IMR-90 (cell line): Measurements from ENCODE around the gene HELZ. TPM values are rescaled to one million over a fixed set of nuclear protein-coding genes. Genes with fewer than 3 reads are reported as not detected.

Source experiments
- ATAC-seq: fragments of 200-7000 bp; cut with Tn5 transposase; 2 replicates; pipeline ENCODE4 v1.9.1; 2020; ENCODE audit warnings: low read depth, mild to moderate bottlenecking, moderate library complexity
- BruUV-seq: library from RNA; stranded (reverse); fragments of 400-500 nt; replicated peaks from 2 replicates; lab custom pipeline; 2021; lab: Mats Ljungman, UMichigan
- CTCF ChIA-PET: fragments of 300-600 bp; formaldehyde crosslinking; extraction: SDS; loops from one replicate; lab custom pipeline; 2021; ENCODE audit warnings: antibody characterized with exemption; lab: Yijun Ruan, JAX
- POLR2A ChIA-PET: fragments of 300-600 bp; sonication (Branson Sonifier 250); formaldehyde crosslinking; loops from one replicate; lab custom pipeline; 2022; ENCODE audit warnings: antibody characterized with exemption; ENCODE audit not compliant: unreplicated experiment; lab: Charles Lee
- DNase-seq: peaks from one replicate; pipeline ENCODE4 v3.0.0; 2013
- H2AFZ ChIP-seq: replicated peaks from 2 replicates; pipeline ENCODE3; 2013; ENCODE audit warnings: low read length, mild to moderate bottlenecking; ENCODE audit not compliant: poor library complexity
- H2AK5ac ChIP-seq: 2 replicates; pipeline ENCODE4 v1.6.1; 2013; ENCODE audit warnings: low read depth, low read length, inconsistent platforms
- H2AK9ac ChIP-seq: replicated peaks from 2 replicates; pipeline ENCODE3; 2013; ENCODE audit warnings: mild to moderate bottlenecking, low read depth, low read length, moderate library complexity; ENCODE audit not compliant: poor library complexity
- H2BK120ac ChIP-seq: 2 replicates; pipeline ENCODE4 v1.6.1; 2013; ENCODE audit warnings: low read depth, low read length, inconsistent platforms
- H2BK15ac ChIP-seq: 3 replicates; pipeline ENCODE4 v1.6.1; 2013; ENCODE audit warnings: low read depth, low read length, inconsistent platforms
- H2BK20ac ChIP-seq: 2 replicates; pipeline ENCODE4 v1.6.1; 2013; ENCODE audit warnings: low read depth, mild to moderate bottlenecking, inconsistent platforms, low read length, moderate library complexity
- H2BK5ac ChIP-seq: 2 replicates; pipeline ENCODE4 v1.6.1; 2013; ENCODE audit warnings: mild to moderate bottlenecking, low read depth, low read length, inconsistent platforms; ENCODE audit not compliant: poor library complexity, severe bottlenecking
- H3K14ac ChIP-seq: replicated peaks from 2 replicates; pipeline ENCODE4 v1.6.1; 2013; ENCODE audit warnings: low read depth, low read length, inconsistent platforms
- H3K18ac ChIP-seq: 2 replicates; pipeline ENCODE4 v1.6.1; 2013; ENCODE audit warnings: low read depth, low read length, control low read depth
- H3K23ac ChIP-seq: 2 replicates; pipeline ENCODE4 v1.6.1; 2013; ENCODE audit warnings: low read depth, low read length, inconsistent platforms
- H3K27ac ChIP-seq: 2 replicates; pipeline ENCODE4 v1.5.1; 2013; ENCODE audit warnings: mild to moderate bottlenecking, control low read depth, low read length; ENCODE audit not compliant: insufficient read depth
- H3K27me3 ChIP-seq: 2 replicates; pipeline ENCODE4 v1.6.1; 2013; ENCODE audit warnings: low read length; ENCODE audit not compliant: control insufficient read depth, insufficient read depth
- H3K36me3 ChIP-seq: 2 replicates; pipeline ENCODE4 v1.6.1; 2013; ENCODE audit warnings: low read length, mixed read lengths; ENCODE audit not compliant: control insufficient read depth, insufficient read depth
- H3K4ac ChIP-seq: 2 replicates; pipeline ENCODE4 v1.6.1; 2013; ENCODE audit warnings: low read depth, low read length, inconsistent platforms
- H3K4me1 ChIP-seq: 2 replicates; pipeline ENCODE4 v1.6.1; 2013; ENCODE audit warnings: low read length, mixed read lengths; ENCODE audit not compliant: control insufficient read depth, insufficient read depth
- H3K4me2 ChIP-seq: 2 replicates; pipeline ENCODE4 v1.6.1; 2013; ENCODE audit warnings: low read depth, mild to moderate bottlenecking, control low read depth, low read length, moderate library complexity
- H3K4me3 ChIP-seq: 2 replicates; pipeline ENCODE4 v1.5.1; 2013; ENCODE audit warnings: low read depth, mild to moderate bottlenecking, control low read depth, low read length, moderate library complexity; ENCODE audit not compliant: insufficient read depth
- H3K56ac ChIP-seq: 2 replicates; pipeline ENCODE4 v1.6.1; 2013; ENCODE audit warnings: low read length, inconsistent platforms; ENCODE audit not compliant: insufficient read depth; ENCODE audit errors: extremely low read depth
- H3K79me1 ChIP-seq, 2 experiments: 2 replicates each; pipeline ENCODE4 v1.6.1; 2013; ENCODE audit warnings: low read length in 2 of 2, inconsistent platforms in 1 of 2, low read depth in 1 of 2
- H3K9ac ChIP-seq: 2 replicates; pipeline ENCODE4 v1.6.1; 2013; ENCODE audit warnings: low read depth, low read length, control low read depth
- H3K9me1 ChIP-seq: 2 replicates; pipeline ENCODE4 v1.6.1; 2013; ENCODE audit warnings: low read length, inconsistent platforms; ENCODE audit not compliant: insufficient read depth
- H3K9me3 ChIP-seq: 2 replicates; pipeline ENCODE4 v1.6.1; 2013; ENCODE audit warnings: low read length; ENCODE audit not compliant: control insufficient read depth, insufficient read depth
- H4K20me1 ChIP-seq: 2 replicates; pipeline ENCODE4 v1.6.1; 2013; ENCODE audit warnings: low read length, inconsistent platforms; ENCODE audit not compliant: insufficient read depth
- H4K5ac ChIP-seq: 2 replicates; pipeline ENCODE4 v1.6.1; 2013; ENCODE audit warnings: mild to moderate bottlenecking, low read depth, low read length, control low read depth
- H4K8ac ChIP-seq, 2 experiments: 2 replicates each; pipeline ENCODE4 v1.6.1; 2013; ENCODE audit warnings: low read depth in 2 of 2, low read length in 2 of 2, control low read depth in 1 of 2, inconsistent platforms in 1 of 2
- H4K91ac ChIP-seq: 2 replicates; pipeline ENCODE4 v1.6.1; 2013; ENCODE audit warnings: low read depth, low read length, inconsistent platforms; ENCODE audit not compliant: insufficient read depth
- CEBPB ChIP-seq: IDR thresholded peaks from 2 replicates; pipeline ENCODE4 v1.6.1; 2012; ENCODE audit warnings: low read depth, low read length, improper control_type of control experiment
- ELK1 ChIP-seq: fragments of 150-350 bp; IDR thresholded peaks from 2 replicates; pipeline ENCODE4 v1.6.1; 2016; ENCODE audit warnings: low read depth, mild to moderate bottlenecking, low read length, moderate library complexity, borderline replicate concordance
- FOS ChIP-seq: fragments of 150-350 bp; IDR thresholded peaks from 2 replicates; pipeline ENCODE4 v1.6.1; 2016; ENCODE audit warnings: low read depth, low read length
- POLR2A ChIP-seq: IDR thresholded peaks from 2 replicates; pipeline ENCODE4 v1.6.1; 2012; ENCODE audit warnings: mild to moderate bottlenecking, low read depth, low read length
- RAD21 ChIP-seq: IDR thresholded peaks from 2 replicates; pipeline ENCODE4 v1.6.1; 2012; ENCODE audit warnings: low read length, improper control_type of control experiment
- WGBS, 2 experiments: methylation state at CpG; one replicate each; pipeline versions ENCODE4 v1.1.5 to v1.1.7; 2013; ENCODE audit warnings: missing lambda C conversion rate in 2 of 2; ENCODE audit not compliant: insufficient read length in 1 of 2; ENCODE audit errors: extremely low coverage in 2 of 2; 5-methylcytosine and 5-hydroxymethylcytosine counted together
- dilution Hi-C: fragments of 300-500 bp; cut with HindIII; formaldehyde crosslinking; loops from one replicate; pipeline ENCODE4 v1.14.3; 2018; ENCODE audit warnings: low sequenced_read_pairs; ENCODE audit not compliant: unreplicated experiment
- in situ Hi-C: fragments of 300-500 bp; cut with MboI; formaldehyde crosslinking; loops from 3 replicates; pipeline ENCODE4 v1.14.3; 2019; ENCODE audit warnings: low sequenced_read_pairs, inconsistent platforms, mixed read lengths
- intact Hi-C: fragments of 100-400 bp; cut with micrococcal nuclease; formaldehyde crosslinking; loops from 2 replicates; pipeline ENCODE4 v1.10.0; 2022
- polyA plus RNA-seq, 3 experiments: library from polyadenylated mRNA; depleted of rRNA; stranded (reverse); fragments of >200 nt; gene quantifications; 2 replicates each; pipeline ENCODE4 v1.2.3, GENCODE V29; 2012; ENCODE audit warnings: low replicate concordance in 1 of 3
- total RNA-seq: library from RNA; depleted of rRNA; stranded (reverse); fragments of >200 nt; gene quantifications from 2 replicates; pipeline ENCODE4 v1.2.3, GENCODE V29; 2012

HELZ gene
- total and polyA plus RNA-seq, 2 of the 4 experiments (the other 2 are of a cell fraction): 8.0 to 60.6 TPM

GRCh38 chr17:67266496-67266895 lies 21.5 kb upstream of the HELZ start:
- no peaks in the 10 kb centered on the region for H3K79me1 ChIP-seq
- H2AK9ac ChIP-seq: no peak overlapping the region
- no peaks in the 10 kb centered on the region for H3K9me1 ChIP-seq
- intact Hi-C loops (no loop called here), in situ Hi-C loops (no loop called here), dilution Hi-C loops (no loop called here)
- H2BK20ac ChIP-seq: no peak overlapping the region
- no peak overlapping the region for H2BK120ac ChIP-seq
- no peaks in the 10 kb centered on the region for H3K9me3 ChIP-seq
- H2BK5ac ChIP-seq: no peak overlapping the region
- H3K4me3 ChIP-seq: no peak overlapping the region
- POLR2A ChIA-PET: no interaction called here
- CTCF ChIA-PET: no interaction called here
- no TSS peak for BruUV-seq
- H3K9ac ChIP-seq: no peak overlapping the region
- H4K20me1 ChIP-seq: no peaks in the 10 kb centered on the region
- no peaks in the 10 kb centered on the region for H3K4me1 ChIP-seq
- no peak overlapping the region for H3K14ac ChIP-seq
- no peaks in the 10 kb centered on the region for H3K36me3 ChIP-seq
- no peak overlapping the region for H3K18ac ChIP-seq
- no peak overlapping the region for H2BK15ac ChIP-seq
- DNase-seq (no peak), ATAC-seq (no peak)
- H4K91ac ChIP-seq: no peak overlapping the region
- no peak overlapping the region for H2AK5ac ChIP-seq
- no peak overlapping the region for H3K27ac ChIP-seq
- H3K4ac ChIP-seq: no peak overlapping the region
- WGBS, 2 experiments: 100% methylated on average over 4 of the region's 7 CpGs; no CpG with 5 or more reads in 1 of the 2 experiments
- H3K23ac ChIP-seq: no peak overlapping the region
- H3K56ac ChIP-seq: no peak overlapping the region
- no peak overlapping the region for H4K5ac ChIP-seq
- no peak for TF ChIP-seq CEBPB
- no peak for TF ChIP-seq POLR2A
- no peak for TF ChIP-seq FOS
- no peak for TF ChIP-seq ELK1
- TF ChIP-seq RAD21: no peak
- no peak overlapping the region for H2AFZ ChIP-seq
- H4K8ac ChIP-seq: no peak overlapping the region
- H3K27me3 ChIP-seq: no peaks in the 10 kb centered on the region
- H3K4me2 ChIP-seq: no peak overlapping the region
